ENCODE measurements around the gene BMP2K.

BMP2K gene

DNA sequence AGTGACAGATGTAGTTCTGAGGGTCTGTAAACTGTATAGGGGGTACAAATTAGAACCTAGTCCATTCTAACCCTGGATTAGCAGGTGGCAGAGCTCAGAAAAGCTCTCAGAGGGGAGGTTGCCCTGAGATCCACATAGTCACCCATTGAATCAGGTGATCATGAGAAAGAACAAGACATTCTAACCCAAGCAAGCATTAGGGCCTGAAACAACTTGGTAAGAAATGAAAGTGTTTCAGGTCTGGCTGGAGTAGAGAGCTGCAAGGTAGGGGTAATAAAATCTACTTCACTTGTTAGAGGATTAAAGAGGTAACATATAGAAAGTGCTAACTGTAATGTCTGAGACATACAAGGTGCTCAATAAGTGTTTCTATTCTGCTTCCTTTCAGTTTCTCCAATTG lies 8.8 kb upstream of the BMP2K start:
- Histone ChIP-seq H3K4me2 (ENCODE audit: low read depth, low read length, poor library complexity, severe bottlenecking) (peak overlapping the region; percentile 46), H3K9me3 (ENCODE audit: insufficient read depth, low read depth, low read length) (no peaks in the 10 kb centered on the region), H3K4me1 (ENCODE audit: insufficient read depth, low read length, poor library complexity, severe bottlenecking) (peaks cover 47% of the 10 kb centered on the region), H3K79me2 (ENCODE audit: insufficient read depth, low read length) (no peaks in the 10 kb centered on the region), H3K9ac (ENCODE audit: low read depth, low read length, poor library complexity, severe bottlenecking) (peak overlapping the region; percentile 12), H3K9me2 (replicated peaks; ENCODE audit: low read depth, low read length) (no peaks in the 10 kb centered on the region), H3K36me3 (ENCODE audit: insufficient read depth, low read length) (no peaks in the 10 kb centered on the region), H3K27me3 (ENCODE audit: insufficient read depth, low read length, poor library complexity, severe bottlenecking) (no peaks in the 10 kb centered on the region), H4K20me1 (ENCODE audit: insufficient read depth, low read length, poor library complexity, severe bottlenecking) (no peaks in the 10 kb centered on the region), H3F3A (ENCODE audit: low read depth) (peaks cover 4% of the 10 kb centered on the region; the same call in 1 of the 2 replicates), H2AFZ (ENCODE audit: low read length) (peak overlapping the region; percentile 21), H3K4me3 (ENCODE audit: low read length, poor library complexity, severe bottlenecking) (no peak overlapping the region)
- TF ChIP-seq, protein P1, sequence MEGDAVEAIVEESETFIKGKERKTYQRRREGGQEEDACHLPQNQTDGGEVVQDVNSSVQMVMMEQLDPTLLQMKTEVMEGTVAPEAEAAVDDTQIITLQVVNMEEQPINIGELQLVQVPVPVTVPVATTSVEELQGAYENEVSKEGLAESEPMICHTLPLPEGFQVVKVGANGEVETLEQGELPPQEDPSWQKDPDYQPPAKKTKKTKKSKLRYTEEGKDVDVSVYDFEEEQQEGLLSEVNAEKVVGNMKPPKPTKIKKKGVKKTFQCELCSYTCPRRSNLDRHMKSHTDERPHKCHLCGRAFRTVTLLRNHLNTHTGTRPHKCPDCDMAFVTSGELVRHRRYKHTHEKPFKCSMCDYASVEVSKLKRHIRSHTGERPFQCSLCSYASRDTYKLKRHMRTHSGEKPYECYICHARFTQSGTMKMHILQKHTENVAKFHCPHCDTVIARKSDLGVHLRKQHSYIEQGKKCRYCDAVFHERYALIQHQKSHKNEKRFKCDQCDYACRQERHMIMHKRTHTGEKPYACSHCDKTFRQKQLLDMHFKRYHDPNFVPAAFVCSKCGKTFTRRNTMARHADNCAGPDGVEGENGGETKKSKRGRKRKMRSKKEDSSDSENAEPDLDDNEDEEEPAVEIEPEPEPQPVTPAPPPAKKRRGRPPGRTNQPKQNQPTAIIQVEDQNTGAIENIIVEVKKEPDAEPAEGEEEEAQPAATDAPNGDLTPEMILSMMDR (conservative IDR thresholded peaks at IDR 0.05; ENCODE audit: low read length): no peak
- no peak for TF ChIP-seq EZH2phosphoT487 (IDR thresholded peaks at IDR 0.05; ENCODE audit: borderline replicate concordance)

DNA sequence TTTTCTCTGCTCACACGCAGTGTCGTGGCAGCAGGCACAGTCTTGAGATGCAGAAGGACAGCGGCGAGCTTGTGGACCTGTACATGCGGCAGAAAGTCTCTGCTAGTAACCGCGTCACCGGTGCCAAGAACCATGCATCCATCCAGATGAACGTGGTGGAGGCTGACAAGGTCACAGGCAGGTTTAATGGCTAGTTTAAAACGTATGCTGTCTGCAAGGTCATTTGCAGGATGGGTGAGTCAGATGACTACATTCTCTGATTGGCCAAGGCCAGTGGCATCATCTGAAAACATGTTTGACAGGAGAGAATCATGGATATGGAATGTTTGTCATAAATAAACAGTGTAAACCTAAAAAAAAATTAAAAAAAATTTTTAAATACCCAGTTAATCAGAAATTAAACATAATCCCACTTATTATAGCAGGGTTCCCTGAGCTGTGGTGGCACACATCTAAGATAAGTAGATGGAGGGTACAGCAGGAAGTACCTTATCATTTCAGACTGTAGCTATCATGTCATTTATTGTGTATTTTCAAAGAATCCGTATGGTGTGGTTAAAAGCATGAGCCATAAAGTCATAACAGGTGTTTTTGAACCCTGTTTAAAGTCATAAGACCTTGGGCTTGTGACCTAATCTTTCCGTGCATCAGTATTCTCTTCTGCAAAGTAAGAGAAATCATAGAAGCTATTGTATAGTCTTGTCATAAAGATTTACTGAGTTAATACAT lies 7.5 kb upstream of the BMP2K start:
- Histone ChIP-seq H3K36me3 (ENCODE audit: insufficient read depth, low read length) (no peaks in the 10 kb centered on the region), H3K4me3 (ENCODE audit: low read length, poor library complexity, severe bottlenecking) (no peak overlapping the region), H2AFZ (ENCODE audit: low read length) (no peak overlapping the region), H3K79me2 (ENCODE audit: insufficient read depth, low read length) (no peaks in the 10 kb centered on the region), H3K9me2 (replicated peaks; ENCODE audit: low read depth, low read length) (no peaks in the 10 kb centered on the region), H3K9me3 (ENCODE audit: insufficient read depth, low read depth, low read length) (no peaks in the 10 kb centered on the region), H3K4me2 (ENCODE audit: low read depth, low read length, poor library complexity, severe bottlenecking) (peak overlapping the region; percentile 46), H3K4me1 (ENCODE audit: insufficient read depth, low read length, poor library complexity, severe bottlenecking) (peaks cover 47% of the 10 kb centered on the region), H4K20me1 (ENCODE audit: insufficient read depth, low read length, poor library complexity, severe bottlenecking) (no peaks in the 10 kb centered on the region), H3K9ac (ENCODE audit: low read depth, low read length, poor library complexity, severe bottlenecking) (no peak overlapping the region), H3K27me3 (ENCODE audit: insufficient read depth, low read length, poor library complexity, severe bottlenecking) (no peaks in the 10 kb centered on the region), H3F3A (ENCODE audit: low read depth) (peaks cover 8% of the 10 kb centered on the region; the same call in 1 of the 2 replicates)
- TF ChIP-seq EZH2phosphoT487 (IDR thresholded peaks at IDR 0.05; ENCODE audit: borderline replicate concordance): no peak
- TF ChIP-seq, protein P1 (conservative IDR thresholded peaks at IDR 0.05; ENCODE audit: low read length): no peak

DNA sequence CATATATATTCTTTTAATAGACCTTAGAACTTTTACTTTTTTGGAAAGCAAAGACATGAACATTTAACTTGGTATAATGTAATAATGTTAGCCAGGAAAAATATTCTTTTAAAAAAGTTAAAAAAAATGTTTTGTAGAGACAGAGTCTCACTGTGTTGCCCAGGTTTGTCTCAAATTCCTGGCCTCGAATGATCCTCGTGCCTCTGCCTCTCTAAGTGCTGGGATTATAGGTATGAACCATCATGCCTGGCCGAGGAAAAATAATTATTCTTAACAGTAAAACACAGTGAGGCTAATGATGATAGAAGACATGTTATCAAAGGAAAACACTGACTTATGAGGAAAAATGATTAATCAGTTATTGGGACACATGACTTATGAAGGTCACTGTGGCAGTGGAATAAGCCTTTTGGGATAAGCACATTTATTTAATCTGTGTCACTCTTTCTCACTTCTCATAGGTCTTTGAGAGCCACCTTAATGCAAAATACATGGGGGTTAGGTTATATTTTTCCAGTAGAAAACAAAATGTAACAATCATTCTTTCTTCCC lies 6.0 kb upstream of the BMP2K start:
- Histone ChIP-seq H3K27me3 (ENCODE audit: insufficient read depth, low read length, poor library complexity, severe bottlenecking) (no peaks in the 10 kb centered on the region), H3K4me1 (ENCODE audit: insufficient read depth, low read length, poor library complexity, severe bottlenecking) (peaks cover 56% of the 10 kb centered on the region), H3K4me2 (ENCODE audit: low read depth, low read length, poor library complexity, severe bottlenecking) (peak overlapping the region; percentile 46), H3F3A (ENCODE audit: low read depth) (peaks cover 8% of the 10 kb centered on the region; the same call in 1 of the 2 replicates), H2AFZ (ENCODE audit: low read length) (no peak overlapping the region), H3K79me2 (ENCODE audit: insufficient read depth, low read length) (0 out of 2 replicates have a peak, but pooled peaks cover 3% of the 10 kb centered on the region), H4K20me1 (ENCODE audit: insufficient read depth, low read length, poor library complexity, severe bottlenecking) (no peaks in the 10 kb centered on the region), H3K9ac (ENCODE audit: low read depth, low read length, poor library complexity, severe bottlenecking) (no peak overlapping the region), H3K36me3 (ENCODE audit: insufficient read depth, low read length) (no peaks in the 10 kb centered on the region), H3K9me2 (replicated peaks; ENCODE audit: low read depth, low read length) (no peaks in the 10 kb centered on the region), H3K9me3 (ENCODE audit: insufficient read depth, low read depth, low read length) (no peaks in the 10 kb centered on the region), H3K4me3 (ENCODE audit: low read length, poor library complexity, severe bottlenecking) (no peak overlapping the region)
- TF ChIP-seq, protein P1 (conservative IDR thresholded peaks at IDR 0.05; ENCODE audit: low read length): no peak
- no peak for TF ChIP-seq EZH2phosphoT487 (IDR thresholded peaks at IDR 0.05; ENCODE audit: borderline replicate concordance)

All from Loucy (cell line).